ENCODE measurements around the gene TMEM8B. TPM values are rescaled to one million over a fixed set of nuclear protein-coding genes. Genes with fewer than 3 reads are reported as not detected.

Gene TMEM8B
- total and polyA plus RNA-seq, 2 of the 8 experiments (the other 6 are each of a cell fraction or from before 2014, with no cell fraction given), result 7.5 to 10.4 TPM

- POLR2A ChIA-PET (ENCODE audit: partially characterized antibody), result interaction anchor here (0.8 to 1.4 kb wide), 3 partner anchors 10 to 21 kb away, joined by 3 to 9 read pairs (median 3); no protein-coding TSS in a partner anchor
- H3K36me3 ChIP-seq (ENCODE audit: control insufficient read depth in 2 of 4, insufficient read depth in 4 of 4, low read length in 3 of 4), result 0 out of 8 replicates have a peak, but pooled peaks cover 0 to 4% (median 0%) of the 10 kb centered on the region in 4 experiments
- WGBS, 2 experiments (ENCODE audit: extremely low coverage in 1 of 2, insufficient coverage in 1 of 2, insufficient read length in 1 of 2, insufficient replicate concordance in 2 of 2, low coverage in 1 of 2, low lambda C conversion rate in 2 of 2, missing lambda C conversion rate in 1 of 2), result 90% methylated on average over 17 of the region's 17 CpGs; no CpG with 5 or more reads in 1 of the 2 experiments
- DNase-seq (ENCODE audit: low read depth in 1 of 2, low spot score in 2 of 2), result no peak
- CTCF ChIA-PET (ENCODE audit: partially characterized antibody), result interaction anchor here (0.7 to 16.5 kb wide), 8 partner anchors 9 to 181 kb away, joined by 3 to 172 read pairs (median 5); partner anchors contain the start of genes FAM221B and TMEM8B
- H4K20me1 ChIP-seq (replicated peaks in 1 of 2; ENCODE audit: control insufficient read depth in 1 of 2, insufficient read depth in 2 of 2, low read length in 2 of 2), result no peaks in the 10 kb centered on the region
- TF ChIP-seq EZH2 (IDR thresholded peaks at IDR 0.05; ENCODE audit: low read depth, low read length, severe bottlenecking) (no peak), BRCA1 (IDR thresholded peaks at IDR 0.05; ENCODE audit: low read depth, low read length) (no peak), ZNF274 (IDR thresholded peaks at IDR 0.05; ENCODE audit: borderline replicate concordance, extremely low read depth, low read length) (no peak), SP2 (IDR thresholded peaks at IDR 0.05; ENCODE audit: low read length) (no peak), CBX5 (IDR thresholded peaks at IDR 0.05; ENCODE audit: low read depth, low read length) (no peak), HDAC6 (IDR thresholded peaks at IDR 0.05; ENCODE audit: low read depth, low read length) (no peak), MAFK (IDR thresholded peaks at IDR 0.05; ENCODE audit: low read depth, low read length) (no peak), NANOG (IDR thresholded peaks at IDR 0.05; ENCODE audit: insufficient read depth, low read depth, low read length, poor library complexity, severe bottlenecking) (no peak), SRF (IDR thresholded peaks at IDR 0.05; ENCODE audit: low read depth, low read length) (no peak), CHD2 (IDR thresholded peaks at IDR 0.05; ENCODE audit: low read length) (no peak)
- no peak overlapping the region for H3K4me2 ChIP-seq (ENCODE audit: insufficient read depth in 1 of 2, low read depth in 2 of 2, low read length in 2 of 2)
- no peak overlapping the region for H2BK20ac ChIP-seq (ENCODE audit: low read length)
- H3K23me2 ChIP-seq (ENCODE audit: low read depth, low read length), result peaks cover 15% of the 10 kb centered on the region
- H3K4me1 ChIP-seq (replicated peaks in 1 of 4; ENCODE audit: control insufficient read depth in 3 of 4, insufficient read depth in 4 of 4, low read length in 3 of 4), result peaks cover 11 to 25% (median 14%) of the 10 kb centered on the region in 4 experiments
- no peak overlapping the region for H3K23ac ChIP-seq (ENCODE audit: insufficient read length)
- H3K18ac ChIP-seq (ENCODE audit: extremely low read depth, low read length), result no peak overlapping the region
- no peak overlapping the region for H4K5ac ChIP-seq (ENCODE audit: insufficient read length, low read depth, low read length)
- no peak overlapping the region for H2BK15ac ChIP-seq (ENCODE audit: low read length)
- no peaks in the 10 kb centered on the region; the same call in 1 of the 2 replicates for H3K79me1 ChIP-seq (ENCODE audit: low read depth, low read length)
- H2AK5ac ChIP-seq (ENCODE audit: low read depth, low read length), result no peak overlapping the region
- peaks cover 0 to 10% (median 7%) of the 10 kb centered on the region in 4 experiments; a peak in 6 of 7 replicates for H3K27me3 ChIP-seq (replicated peaks in 1 of 4; ENCODE audit: control insufficient read depth in 3 of 4, extremely low read depth in 1 of 4, insufficient read depth in 3 of 4, low read length in 3 of 4)
- H3K56ac ChIP-seq (replicated peaks; ENCODE audit: insufficient read length, low read depth, low read length), result no peak overlapping the region
- no peaks in the 10 kb centered on the region for H3K79me2 ChIP-seq (ENCODE audit: control insufficient read depth in 1 of 2, insufficient read depth in 2 of 2, low read length in 2 of 2)
- H3K14ac ChIP-seq (ENCODE audit: insufficient read length), result no peak overlapping the region
- FAIRE-seq, result no peak
- H3K27ac ChIP-seq (ENCODE audit: low read depth, low read length), result no peak overlapping the region
- H3K4ac ChIP-seq (replicated peaks; ENCODE audit: insufficient read length, low read depth, low read length), result no peak overlapping the region
- no peak overlapping the region for H2BK120ac ChIP-seq (replicated peaks; ENCODE audit: low read depth, low read length)
- no peak overlapping the region; the same call in 1 of the 2 replicates for H2BK5ac ChIP-seq (ENCODE audit: low read depth, low read length)
- H4K91ac ChIP-seq (replicated peaks; ENCODE audit: insufficient read length, low read length), result no peak overlapping the region
- H3K4me3 ChIP-seq (ENCODE audit: extremely low read depth in 1 of 4, insufficient read depth in 2 of 4, low read depth in 3 of 4, low read length in 4 of 4), result no peak overlapping the region
- H2AFZ ChIP-seq (ENCODE audit: low read length), result no peak overlapping the region
- H3K9ac ChIP-seq (replicated peaks in 1 of 4; ENCODE audit: extremely low read depth in 1 of 4, low read depth in 3 of 4, low read length in 3 of 4), result no peak overlapping the region
- H4K8ac ChIP-seq (ENCODE audit: extremely low read depth, insufficient read depth, low read length), result no peak overlapping the region; the same call in 1 of the 2 replicates
- H3K9me3 ChIP-seq (ENCODE audit: insufficient read depth in 2 of 2, low read depth in 1 of 2, low read length in 1 of 2), result no peaks in the 10 kb centered on the region
- no peak overlapping the region for H2BK12ac ChIP-seq (ENCODE audit: low read depth, low read length)
Measured at GRCh38 chr9:35842020-35842745, 13.2 kb downstream of the TMEM8B start.
